AG10803 (cell line): ENCODE results near the gene LRRC61.

Source experiments
- DNase-seq: peaks from one replicate; pipeline ENCODE4 v3.0.0; 2010; ENCODE audit warnings: low read depth
- H3K4me3 ChIP-seq: 2 replicates; pipeline ENCODE4 v1.5.1; 2011; ENCODE audit warnings: mild to moderate bottlenecking, low read length, control low read depth
- TF ChIP-seq, protein P1 (sequence below): conservative IDR thresholded peaks from 2 replicates; pipeline ENCODE4 v1.5.1; 2011; ENCODE audit warnings: mild to moderate bottlenecking, low read length, control low read depth, inconsistent platforms

Gene LRRC61

DNA sequence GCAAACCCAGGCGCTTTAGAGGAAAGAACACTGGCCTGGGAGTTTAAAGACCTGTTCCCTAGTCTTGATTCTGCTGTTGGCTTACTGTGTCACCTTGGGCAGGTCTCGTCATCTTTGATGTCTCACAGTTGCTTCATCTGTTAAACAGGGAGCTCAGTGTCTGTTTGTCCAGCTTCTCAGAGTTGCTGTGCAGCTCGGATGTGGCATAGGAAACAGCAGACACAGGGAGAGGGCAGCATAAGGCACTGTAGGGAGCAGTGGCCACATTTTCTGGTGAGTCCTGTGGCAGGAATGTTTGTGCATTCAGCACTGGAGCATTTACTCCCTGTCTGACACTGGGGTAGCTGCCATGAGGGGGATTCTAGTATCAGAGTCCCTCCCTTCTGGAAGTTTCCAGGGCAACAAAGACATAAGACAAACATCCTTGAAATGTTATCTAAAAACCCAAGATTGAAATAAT lies 47.5 kb downstream of the LRRC61 start:
- TF ChIP-seq, protein P1, sequence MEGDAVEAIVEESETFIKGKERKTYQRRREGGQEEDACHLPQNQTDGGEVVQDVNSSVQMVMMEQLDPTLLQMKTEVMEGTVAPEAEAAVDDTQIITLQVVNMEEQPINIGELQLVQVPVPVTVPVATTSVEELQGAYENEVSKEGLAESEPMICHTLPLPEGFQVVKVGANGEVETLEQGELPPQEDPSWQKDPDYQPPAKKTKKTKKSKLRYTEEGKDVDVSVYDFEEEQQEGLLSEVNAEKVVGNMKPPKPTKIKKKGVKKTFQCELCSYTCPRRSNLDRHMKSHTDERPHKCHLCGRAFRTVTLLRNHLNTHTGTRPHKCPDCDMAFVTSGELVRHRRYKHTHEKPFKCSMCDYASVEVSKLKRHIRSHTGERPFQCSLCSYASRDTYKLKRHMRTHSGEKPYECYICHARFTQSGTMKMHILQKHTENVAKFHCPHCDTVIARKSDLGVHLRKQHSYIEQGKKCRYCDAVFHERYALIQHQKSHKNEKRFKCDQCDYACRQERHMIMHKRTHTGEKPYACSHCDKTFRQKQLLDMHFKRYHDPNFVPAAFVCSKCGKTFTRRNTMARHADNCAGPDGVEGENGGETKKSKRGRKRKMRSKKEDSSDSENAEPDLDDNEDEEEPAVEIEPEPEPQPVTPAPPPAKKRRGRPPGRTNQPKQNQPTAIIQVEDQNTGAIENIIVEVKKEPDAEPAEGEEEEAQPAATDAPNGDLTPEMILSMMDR, result peak; percentile 11; the same call in 1 of the 2 replicates
- peak overlapping the region; percentile 90 for H3K4me3 ChIP-seq

DNA sequence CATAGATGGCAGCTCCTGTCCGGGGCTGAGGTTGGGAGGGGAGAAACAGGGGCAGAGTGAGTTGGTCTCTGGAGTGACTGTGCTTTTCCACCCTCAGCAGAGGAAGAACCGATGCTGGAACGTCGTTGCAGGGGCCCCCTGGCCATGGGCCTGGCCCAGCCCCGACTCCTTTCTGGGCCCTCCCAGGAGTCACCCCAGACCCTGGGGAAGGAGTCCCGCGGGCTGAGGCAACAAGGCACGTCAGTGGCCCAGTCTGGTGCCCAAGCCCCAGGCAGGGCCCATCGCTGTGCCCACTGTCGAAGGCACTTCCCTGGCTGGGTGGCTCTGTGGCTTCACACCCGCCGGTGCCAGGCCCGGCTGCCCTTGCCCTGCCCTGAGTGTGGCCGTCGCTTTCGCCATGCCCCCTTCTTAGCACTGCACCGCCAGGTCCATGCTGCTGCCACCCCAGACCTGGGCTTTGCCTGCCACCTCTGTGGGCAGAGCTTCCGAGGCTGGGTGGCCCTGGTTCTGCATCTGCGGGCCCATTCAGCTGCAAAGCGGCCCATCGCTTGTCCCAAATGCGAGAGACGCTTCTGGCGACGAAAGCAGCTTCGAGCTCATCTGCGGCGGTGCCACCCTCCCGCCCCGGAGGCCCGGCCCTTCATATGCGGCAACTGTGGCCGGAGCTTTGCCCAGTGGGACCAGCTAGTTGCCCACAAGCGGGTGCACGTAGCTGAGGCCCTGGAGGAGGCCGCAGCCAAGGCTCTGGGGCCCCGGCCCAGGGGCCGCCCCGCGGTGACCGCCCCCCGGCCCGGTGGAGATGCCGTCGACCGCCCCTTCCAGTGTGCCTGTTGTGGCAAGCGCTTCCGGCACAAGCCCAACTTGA lies 48.2 kb downstream of the LRRC61 start:
- no peak for DNase-seq
- TF ChIP-seq, protein P1, result no peak
- no peak overlapping the region for H3K4me3 ChIP-seq

More for the DNA sequence above, 47.5 kb downstream of the LRRC61 start:
- DNase-seq, result peak; percentile 71

DNA sequence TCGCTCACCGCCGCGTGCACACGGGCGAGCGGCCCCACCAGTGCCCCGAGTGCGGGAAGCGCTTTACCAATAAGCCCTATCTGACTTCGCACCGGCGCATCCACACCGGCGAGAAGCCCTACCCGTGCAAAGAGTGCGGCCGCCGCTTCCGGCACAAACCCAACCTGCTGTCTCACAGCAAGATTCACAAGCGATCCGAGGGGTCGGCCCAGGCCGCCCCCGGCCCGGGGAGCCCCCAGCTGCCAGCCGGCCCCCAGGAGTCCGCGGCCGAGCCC lies 48.8 kb downstream of the LRRC61 start:
- DNase-seq, result no peak
- TF ChIP-seq, protein P1, result no peak
- H3K4me3 ChIP-seq, result no peak overlapping the region

DNA sequence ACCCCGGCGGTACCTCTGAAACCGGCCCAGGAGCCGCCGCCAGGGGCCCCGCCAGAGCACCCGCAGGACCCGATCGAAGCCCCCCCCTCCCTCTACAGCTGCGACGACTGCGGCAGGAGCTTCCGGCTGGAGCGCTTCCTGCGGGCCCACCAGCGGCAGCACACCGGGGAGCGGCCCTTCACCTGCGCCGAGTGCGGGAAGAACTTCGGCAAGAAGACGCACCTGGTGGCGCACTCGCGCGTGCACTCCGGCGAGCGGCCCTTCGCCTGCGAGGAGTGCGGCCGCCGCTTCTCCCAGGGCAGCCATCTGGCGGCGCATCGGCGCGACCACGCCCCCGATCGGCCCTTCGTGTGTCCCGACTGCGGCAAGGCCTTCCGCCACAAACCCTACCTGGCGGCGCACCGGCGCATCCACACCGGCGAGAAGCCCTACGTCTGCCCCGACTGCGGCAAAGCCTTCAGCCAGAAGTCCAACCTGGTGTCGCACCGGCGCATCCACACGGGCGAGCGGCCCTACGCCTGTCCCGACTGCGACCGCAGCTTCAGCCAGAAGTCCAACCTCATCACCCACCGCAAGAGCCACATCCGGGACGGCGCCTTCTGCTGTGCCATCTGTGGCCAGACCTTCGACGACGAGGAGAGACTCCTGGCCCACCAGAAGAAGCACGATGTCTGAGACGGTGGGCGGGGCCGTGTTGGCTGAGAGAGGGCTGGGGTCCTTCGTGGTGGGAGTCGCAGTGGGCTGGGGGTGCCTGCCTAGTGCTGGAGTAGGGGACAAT lies 49.3 kb downstream of the LRRC61 start:
- no peak for DNase-seq
- TF ChIP-seq, protein P1, result no peak
- no peak overlapping the region for H3K4me3 ChIP-seq

GRCh38 chr7:150373049-150373801 lies 50.1 kb downstream of the LRRC61 start:
- TF ChIP-seq, protein P1, result no peak
- no peak for DNase-seq
- no peak overlapping the region for H3K4me3 ChIP-seq

DNA sequence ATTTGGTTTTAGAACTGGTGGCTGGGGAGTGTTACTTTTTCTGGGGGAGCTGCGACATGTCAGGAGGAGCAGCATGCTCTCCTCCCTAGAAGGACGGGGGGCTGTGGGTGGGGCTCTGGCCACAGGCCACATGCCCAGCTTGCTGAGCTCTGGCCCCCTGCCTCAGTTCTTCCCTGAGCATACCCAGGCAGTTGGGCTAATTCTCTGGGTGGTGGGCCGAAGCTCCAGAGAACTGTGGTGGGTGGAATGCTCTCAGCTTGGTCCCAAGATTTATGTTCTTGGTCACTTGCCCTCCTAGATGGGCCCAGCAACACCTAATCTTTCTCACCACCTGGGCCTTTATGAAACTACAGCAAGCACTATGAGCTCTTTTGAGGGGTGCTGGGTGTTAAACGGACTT lies 50.9 kb downstream of the LRRC61 start:
- no peak for DNase-seq
- no peak overlapping the region for H3K4me3 ChIP-seq
- TF ChIP-seq, protein P1, result no peak
